UCSD-AML1 (cell line): Measurements from ENCODE around the gene HEATR5A.
"Not testable (repeated sequence)": the region's sequence is repeated elsewhere in the genome, so short reads cannot be mapped to it uniquely, and the experiment has no call there.

Source experiments
- DNase-seq: peaks from one replicate; lab custom pipeline; 2025; ENCODE audit not compliant: unreplicated experiment; lab: John Stamatoyannopoulos, UW

Gene HEATR5A

DNA sequence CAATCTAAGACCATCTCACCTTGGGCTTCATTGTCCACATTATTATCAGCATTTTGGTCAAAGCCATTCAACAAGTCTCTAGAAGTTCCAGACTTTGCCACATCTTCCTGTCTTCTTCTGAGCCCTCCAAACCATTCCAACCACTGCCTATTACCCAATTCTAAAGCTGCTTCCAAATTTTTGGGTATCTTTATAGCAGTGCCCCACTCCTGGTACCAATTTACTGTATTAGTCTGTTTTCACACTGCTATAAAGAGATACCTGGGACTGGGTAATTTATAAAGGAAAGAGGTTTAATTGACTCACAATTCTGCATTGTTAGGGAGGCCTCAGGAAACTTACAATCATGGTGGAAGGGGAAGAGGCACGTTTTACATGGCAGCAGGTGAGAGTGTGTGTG, 89.0 kb downstream of the HEATR5A start:
- not testable (repeated sequence) for DNase-seq

DNA sequence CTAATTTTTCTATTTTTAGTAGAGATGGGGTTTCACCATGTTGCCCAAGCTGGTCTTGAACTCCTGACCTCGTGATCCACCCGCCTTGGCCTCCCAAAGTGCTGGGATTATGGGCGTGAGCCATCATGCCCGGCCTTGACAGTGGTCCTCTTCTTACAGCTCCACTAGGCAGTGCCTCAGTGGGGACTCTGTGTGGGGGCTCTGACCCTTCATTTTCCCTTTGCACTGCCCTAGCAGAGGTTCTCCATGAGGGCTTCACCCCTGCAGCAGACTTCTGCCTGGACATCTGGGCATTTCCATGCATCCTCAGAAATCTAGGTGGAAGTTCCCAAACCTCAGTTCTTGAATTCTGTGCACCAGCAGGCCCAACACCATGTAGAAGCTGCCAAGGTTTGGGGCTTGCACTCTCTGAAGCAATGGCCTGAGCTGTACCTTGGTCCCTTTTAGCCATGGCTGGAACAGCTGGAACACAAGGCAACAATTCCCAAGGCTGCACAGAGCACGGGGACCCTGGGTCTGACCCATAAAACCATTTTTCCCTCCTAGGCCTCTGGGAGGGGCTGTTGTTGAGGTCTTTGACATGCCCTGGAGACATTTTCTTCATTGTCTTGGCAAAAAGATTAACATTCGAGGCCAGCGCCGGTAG, 90.4 kb downstream of the HEATR5A start:
- DNase-seq: not testable (repeated sequence)

DNA sequence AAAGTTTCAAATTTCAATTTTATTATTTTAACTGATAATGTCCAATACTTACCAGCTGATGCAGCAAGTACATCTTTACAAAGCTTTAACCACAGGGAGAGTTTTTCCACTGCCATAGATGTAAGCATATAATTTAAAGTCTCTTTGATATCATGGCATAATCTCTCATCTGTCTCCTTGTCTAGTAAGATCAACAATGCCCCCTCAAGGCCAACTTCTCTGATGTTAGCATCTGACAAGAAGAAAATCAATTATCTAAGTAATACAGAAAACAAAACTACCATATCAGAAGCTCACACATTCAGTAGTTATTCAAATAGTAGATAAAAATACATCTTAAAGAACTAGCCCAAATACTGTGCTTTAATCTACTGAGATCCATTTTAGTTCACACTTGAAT, 94.2 kb downstream of the HEATR5A start:
- DNase-seq: no peak

DNA sequence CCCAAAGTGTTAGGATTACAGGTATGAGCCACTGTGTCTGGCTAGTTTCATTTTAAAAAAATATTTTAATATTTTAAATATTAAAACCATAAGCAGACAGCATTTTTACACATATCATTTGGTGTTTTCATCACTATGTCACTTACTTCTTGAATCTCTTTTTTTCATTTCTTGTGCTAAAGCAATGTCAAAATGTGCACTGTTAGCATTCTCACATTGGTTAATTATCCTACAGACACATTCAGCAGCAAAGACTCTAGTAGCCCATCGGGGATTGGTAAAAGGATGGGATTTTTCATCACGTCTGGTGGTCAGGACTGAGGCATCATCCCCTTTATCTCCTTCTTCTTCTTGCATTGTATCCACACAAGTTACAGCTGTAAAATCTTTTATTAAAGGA, 96.9 kb downstream of the HEATR5A start:
- DNase-seq: no peak

DNA sequence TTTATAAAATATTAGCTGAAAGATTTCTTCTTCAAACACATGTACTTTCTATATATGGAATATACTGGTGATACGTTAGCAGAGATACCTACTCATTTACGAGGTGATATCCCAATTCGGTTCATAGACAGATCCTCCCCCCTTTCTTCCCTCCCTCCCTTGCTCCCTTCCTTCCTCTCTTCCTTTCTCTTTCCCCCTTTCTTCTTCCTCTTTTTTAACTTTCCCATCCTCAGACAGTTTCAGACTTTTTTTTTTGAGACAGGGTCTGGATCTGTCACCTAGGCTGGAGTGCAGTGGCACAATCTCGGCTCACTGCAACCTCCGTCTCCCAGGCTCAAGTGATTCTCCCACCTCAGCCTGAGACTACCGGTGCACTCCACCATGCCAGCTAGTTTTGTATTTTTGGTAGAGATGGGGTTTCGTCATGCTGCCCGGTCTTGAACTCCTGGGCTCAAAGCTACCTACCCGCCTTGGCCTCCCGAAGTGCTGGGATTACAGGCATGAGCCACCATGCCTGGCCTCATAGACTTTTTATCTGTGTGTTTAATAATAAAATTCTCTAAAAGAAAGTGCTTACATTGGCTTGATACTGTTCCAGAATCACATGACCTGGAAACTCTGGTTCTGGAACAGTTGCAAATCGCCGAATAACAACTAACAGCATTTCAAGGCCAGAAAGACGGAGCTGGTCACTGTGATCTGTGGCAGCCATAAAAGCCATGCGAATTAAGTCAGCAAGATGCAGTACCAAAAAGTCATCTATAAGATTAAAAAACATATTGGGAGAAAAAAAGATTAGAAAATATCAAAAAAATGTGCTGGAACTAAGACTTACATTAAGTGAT, 99.2 kb downstream of the HEATR5A start:
- DNase-seq: no peak

DNA sequence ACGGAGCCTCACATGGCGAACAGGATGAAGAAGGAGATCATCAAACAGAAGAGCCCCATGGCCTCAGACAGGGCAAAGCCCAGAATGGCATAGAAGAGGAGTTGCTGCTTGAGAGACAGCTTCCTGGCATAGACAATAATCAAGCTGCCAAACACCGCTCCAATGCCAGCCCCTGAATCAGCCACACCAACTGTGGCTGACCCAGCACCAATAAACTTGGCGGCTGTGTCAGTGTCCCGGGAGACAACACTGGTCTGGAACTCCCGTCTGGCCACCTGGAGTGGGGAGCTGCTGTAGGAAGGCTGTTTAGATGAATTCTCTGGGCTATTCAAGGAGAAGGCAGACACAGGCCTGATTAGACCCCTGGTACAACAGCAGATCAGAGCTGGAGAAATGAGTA, 100.1 kb downstream of the HEATR5A start:
- no peak for DNase-seq

DNA sequence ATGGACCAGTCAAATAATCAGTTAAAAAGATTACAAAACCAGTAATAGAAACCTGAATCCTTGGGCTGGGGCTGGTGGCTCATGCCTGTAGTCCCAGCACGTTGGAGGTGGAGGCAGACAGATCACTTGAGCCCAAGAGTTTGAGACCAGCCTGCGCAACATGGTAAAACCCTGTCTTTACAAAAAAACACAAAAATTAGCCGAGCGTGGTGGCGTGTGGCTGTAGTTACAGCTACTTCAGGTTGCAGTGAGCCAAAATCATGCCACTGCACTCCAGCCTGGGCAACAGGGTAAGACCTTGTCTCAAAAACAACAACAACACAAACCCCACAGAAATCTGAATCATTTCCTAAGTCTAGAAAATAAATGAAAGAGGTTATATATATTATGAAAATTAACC, 100.6 kb downstream of the HEATR5A start:
- no peak for DNase-seq

DNA sequence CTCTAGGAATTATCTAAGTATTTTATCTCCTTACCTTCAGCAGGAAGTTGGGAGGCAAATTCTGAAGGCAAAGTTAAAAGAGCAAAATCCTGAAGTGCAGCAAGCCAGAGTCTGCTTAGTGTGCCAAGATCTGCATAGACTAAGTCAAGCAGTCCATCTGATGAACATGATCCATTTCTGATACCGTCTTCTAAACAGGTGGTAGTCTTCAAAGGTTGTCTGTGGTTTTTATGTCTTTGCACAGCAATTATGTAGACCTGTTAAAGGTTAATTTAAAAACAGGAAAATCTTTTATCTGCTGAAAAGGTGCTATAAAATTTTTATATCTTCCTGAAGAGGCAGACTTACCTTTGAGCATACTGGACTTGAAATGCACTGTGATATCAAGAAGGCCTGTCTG, 107.4 kb downstream of the HEATR5A start:
- DNase-seq: no peak

DNA sequence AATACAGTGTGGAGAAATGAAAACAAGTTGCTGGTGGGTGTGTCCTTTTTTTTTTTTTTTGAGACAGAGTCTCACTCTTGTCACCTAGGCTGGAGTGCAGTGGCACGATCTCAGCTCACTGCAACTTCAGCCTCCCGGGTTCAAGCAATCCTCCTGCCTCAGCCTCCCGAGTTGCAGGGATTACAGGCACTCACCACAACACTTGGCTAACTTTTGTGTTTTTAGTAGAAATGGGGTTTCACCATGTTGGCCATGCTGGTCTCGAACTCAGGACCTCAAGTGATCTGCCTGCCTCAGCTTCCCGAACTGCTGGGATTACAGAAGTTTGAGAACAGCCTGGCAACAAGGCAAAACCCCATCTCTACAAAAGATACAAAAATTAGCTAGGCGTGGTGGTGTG, 108.0 kb downstream of the HEATR5A start:
- DNase-seq: not testable (repeated sequence)

DNA sequence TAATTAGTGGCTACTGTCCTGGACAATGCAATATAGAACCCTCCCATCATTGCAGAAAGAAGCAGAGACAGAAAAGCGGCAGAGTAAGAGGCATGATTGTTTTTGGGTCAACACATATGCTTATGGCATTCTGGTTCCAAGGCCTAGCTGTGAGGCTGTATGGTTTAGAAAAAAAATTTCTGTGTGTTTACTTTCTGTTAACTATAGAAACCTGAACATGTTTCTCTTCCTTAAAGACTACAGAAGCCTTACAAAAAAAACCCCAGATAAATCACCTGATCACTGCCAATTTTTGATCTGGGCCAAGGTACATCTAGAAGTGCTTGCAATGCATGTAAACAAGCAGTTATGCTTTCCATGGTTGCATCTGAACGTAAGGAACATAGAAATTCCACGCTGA, 112.7 kb downstream of the HEATR5A start:
- DNase-seq: no peak

DNA sequence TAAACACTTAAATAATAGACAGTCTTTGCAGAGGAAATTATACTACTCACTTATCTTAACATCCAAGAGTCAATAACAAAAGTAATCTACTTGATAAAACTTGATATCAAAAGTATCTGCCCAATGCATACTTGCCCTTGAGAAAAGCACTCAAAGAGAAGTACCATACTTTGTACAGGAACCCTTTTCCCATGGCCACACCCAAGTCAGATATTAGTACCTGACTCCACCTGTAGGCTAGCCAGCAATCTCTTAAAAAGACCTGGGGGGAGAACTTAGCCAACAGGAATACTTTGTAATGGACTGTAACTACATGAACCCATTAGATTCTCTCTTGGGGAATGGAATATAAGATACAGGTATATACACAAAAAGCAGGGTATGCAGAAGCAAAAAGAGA, 113.2 kb downstream of the HEATR5A start:
- no peak for DNase-seq

DNA sequence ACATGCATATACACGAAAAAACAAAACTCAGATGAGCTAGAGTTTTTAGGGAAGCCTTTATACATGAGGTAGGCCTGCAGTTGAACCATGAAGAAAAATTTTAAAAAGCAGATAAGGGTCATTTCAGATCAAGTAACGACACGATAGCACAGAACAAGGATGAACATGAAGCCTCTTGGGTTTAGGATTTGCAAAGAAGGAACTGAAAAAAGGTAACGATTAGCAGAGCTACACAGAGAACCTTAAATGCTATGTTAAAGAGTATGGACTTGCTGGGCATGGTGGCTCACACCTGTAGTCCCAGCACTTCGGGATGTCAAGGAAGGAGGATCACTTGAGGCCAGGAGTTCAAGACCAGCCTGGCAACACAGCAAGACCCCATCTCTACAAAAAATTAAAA, 116.7 kb downstream of the HEATR5A start:
- DNase-seq: no peak

DNA sequence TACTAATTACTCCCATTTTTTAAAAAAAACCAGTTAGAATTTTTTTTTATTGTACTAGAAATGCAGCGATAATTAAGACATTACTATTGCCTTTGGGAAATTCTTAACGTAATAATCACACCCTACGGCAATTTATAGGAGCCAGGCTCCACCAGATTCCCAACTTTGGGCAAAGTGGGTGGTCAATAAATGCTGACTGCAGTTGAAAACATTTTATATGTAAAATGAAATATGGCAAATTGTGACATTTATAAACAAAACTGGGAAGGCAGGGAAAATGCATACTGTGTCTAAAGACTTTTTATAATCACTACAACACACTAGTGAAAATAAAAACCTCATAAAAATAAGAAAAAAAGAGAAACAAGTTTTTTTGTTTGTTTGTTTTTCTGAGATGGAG, 119.5 kb downstream of the HEATR5A start:
- DNase-seq: no peak

DNA sequence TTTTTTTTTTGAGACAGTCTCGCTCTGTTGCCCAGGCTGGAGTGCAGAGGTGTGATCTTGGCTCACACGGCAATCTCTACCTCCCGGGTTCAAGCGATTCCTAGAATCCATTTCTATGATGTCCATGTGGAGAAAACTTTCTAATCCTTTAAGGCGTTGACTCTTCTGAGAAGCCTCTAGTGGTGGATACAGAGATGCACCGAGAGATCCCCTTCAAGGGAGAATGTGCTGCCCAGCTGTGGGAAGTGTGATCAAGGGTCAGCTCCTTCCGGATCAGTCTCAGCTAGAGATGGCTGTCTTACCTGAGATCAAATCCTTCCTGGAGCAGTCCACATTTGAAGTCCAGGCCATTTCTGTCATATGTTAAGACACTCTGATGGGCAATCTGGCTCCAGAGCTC, 120.1 kb downstream of the HEATR5A start:
- no peak for DNase-seq

DNA sequence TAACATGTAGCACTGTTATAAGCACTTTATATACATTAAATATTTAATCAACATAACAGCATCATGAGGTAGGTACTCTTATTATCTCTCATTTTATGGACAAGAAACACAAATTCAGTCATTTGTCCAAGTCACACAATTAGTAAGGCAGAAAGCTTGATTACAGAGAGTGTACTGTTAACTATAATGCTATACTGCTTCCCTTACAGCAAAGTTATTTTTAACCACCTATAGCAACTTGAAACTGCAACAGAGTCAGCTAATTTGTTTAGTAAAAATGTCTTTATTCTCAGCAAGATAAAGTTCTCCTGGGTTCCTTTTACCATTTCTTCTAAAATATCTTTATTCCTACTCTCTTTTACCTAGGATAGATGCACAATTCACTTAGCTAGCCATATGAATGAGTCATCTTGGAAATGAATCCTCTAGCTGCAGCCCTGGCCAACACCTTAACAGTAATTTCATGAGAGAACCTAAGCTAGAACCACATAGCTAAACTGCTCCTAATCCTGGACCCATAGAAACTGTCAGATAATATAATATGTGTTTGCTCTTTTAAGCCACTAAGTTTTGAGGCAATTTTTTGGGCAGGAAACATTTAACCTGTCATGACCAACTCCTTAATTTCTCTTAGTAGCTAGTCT, 122.5 kb downstream of the HEATR5A start:
- DNase-seq: no peak

DNA sequence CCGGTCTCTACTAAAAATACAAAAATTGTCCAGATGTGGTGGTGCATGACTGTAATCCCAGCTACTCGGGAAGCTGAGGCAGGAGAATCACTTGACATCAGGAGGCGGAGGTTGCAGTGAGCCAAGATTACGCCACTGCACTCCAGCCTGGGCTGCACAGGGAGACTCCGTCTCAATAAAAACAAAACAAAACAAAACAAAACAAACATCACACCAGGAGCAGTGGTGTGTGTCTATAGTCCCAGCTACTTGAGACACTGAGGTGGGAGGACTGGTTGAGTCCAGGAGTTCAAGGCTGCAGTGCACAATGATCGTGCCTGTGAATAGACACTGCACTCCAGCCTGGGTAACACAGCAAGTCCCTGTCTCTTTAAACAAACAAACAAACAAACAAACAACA, 123.2 kb downstream of the HEATR5A start:
- DNase-seq: no peak

DNA sequence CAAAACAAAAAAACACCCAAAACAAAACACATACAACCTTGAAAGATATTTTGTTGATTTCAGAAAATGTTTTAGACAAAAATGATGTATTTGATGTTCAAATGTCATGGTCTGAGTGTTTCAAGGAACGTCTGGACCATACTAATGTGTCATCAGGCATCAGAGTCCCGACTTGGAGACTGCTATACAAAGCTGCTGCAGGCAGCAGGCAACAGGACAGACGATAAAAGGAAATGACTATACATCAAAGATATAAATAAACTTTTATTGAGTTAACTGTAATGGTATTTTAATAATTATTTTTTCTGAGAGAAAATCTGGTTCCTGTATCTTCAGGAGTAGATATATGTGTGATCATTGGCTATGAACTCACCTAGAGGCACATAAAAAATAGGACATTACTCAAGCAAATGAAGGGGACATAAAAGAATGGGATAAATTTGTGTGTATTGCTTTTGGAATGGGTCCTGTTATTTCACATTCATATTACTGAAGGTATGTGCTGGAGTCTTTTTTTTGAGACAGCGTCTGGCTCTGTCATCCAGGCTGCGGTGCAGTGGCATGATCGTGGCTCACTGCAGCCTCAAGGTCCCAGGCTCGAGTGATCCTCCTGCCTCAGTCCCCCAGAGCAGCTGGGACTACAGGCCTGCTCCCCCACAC, 125.5 kb downstream of the HEATR5A start:
- no peak for DNase-seq

DNA sequence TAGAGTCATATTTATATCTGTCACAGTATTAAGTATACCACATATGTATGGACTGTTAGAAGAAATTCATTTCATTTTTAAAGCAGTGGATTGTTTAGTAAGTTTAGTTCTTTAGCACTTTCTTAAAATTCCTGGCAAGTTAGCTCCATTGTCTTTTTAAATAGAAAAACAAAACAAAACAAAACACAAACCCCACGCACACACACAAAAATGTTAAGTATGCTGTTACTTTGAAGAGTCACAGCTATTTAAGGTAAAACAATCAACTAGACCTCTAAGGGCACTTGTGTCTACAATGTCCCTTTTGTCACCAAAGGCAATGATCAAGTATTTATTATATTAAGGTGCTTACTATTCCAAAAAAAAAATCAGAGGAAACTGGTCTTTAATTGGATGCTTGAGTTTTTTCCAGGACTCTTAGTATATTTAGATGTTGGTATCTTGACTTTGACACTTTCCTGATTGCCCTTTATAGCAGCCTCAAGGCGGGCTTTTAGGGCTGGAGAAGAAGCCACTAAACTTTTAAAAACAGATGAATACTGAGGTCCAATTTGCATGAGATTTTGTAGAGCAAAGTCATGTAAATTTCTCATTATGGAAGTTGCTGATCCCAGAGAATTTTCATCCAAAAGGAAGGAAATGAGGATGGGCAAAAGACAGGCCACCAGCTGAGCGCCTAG, 127.3 kb downstream of the HEATR5A start:
- DNase-seq: no peak

DNA sequence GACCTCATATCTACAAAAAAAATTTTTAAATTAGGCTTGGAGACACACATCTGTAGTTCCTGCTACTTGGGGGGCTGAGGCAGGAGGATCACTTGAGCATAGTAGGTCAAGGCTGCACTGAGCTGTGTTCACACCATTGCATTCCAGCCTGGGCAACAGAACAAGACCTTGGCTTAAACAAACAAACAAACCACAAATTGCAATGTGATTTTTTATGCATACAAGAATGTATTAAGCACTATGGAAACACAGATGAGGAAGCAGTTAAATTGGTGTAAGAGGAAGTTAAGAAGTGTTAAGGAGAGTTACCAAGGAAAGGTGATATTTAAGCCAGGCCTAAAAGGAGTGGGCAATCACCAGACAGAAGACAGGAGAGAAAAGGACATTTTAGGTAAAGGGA, 129.1 kb downstream of the HEATR5A start:
- no peak for DNase-seq

DNA sequence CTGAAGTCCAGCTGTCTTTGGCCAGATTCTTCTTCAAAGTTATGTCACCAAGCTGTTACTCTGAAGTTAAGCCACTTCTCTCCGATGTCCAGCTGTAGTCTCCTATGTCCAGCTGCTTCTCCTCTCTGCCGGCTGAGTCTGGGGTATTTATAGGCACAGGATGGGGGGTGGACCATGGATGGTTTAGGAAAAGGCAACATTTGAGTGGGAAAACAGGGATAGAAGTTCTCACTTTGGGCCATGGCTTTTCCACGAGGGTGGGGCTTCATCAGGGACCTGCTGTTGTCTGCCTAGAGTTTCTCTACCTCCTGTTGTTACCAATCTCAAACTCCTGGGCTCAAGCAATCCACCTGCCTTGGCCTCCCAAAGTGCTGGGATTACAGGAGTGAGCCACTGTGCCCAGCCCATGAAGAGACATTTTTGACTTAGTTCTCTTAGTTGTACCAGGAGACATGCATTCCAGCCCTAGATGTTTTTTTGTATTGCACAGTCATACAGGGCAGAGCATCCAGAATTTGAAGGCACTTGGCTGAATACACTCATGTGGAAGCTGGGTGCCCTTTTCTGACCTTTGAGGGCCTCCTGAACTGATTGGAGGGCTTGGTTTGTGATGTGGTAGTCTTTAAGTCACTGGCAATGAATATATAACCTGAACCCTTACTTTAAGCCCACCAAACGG, 132.9 kb downstream of the HEATR5A start:
- no peak for DNase-seq
